Psoas muscle (tissue), 8 donors: ENCODE data around the gene DISC1. TPM values are rescaled to one million over a fixed set of nuclear protein-coding genes. Genes with fewer than 3 reads are reported as not detected.
"Not testable (repeated sequence)": the region's sequence is repeated elsewhere in the genome, so short reads cannot be mapped to it uniquely, and the experiment has no call there.

Experiments used
- ATAC-seq, 4 donors: fragments of 200-7000 bp; cut with Tn5 transposase; one replicate each; pipeline ENCODE4 v1.9.1; 2020; ENCODE audit warnings: moderate library complexity in 3 of 4, mild to moderate bottlenecking in 2 of 4
- DNase-seq, 2 donors: peaks; one replicate each; pipeline ENCODE4 v3.0.0-alpha.2; 2020
- H3K27ac ChIP-seq: fragments of 200-600 bp; one replicate; pipeline ENCODE4 v1.8.0; 2022
- H3K27me3 ChIP-seq, 3 donors: fragments of 200-600 bp in 1 of 3; one replicate each; pipeline versions ENCODE4 v1.6.1 to v1.8.0; 2013 to 2022; ENCODE audit warnings: low read length in 2 of 3, mild to moderate bottlenecking in 2 of 3, moderate library complexity in 1 of 3; ENCODE audit not compliant: insufficient read depth in 3 of 3
- H3K36me3 ChIP-seq, 2 donors: fragments of 200-600 bp in 1 of 2; one replicate each; pipeline versions ENCODE4 v1.6.1 to v1.8.0; 2013 to 2022; ENCODE audit warnings: low read depth in 1 of 2, mild to moderate bottlenecking in 1 of 2, moderate library complexity in 1 of 2; ENCODE audit not compliant: insufficient read depth in 1 of 2
- H3K4me1 ChIP-seq: fragments of 200-600 bp; one replicate; pipeline ENCODE4 v1.8.0; 2022
- H3K4me3 ChIP-seq: fragments of 200-600 bp; one replicate; pipeline ENCODE4 v1.8.0; 2022; ENCODE audit warnings: mild to moderate bottlenecking
- H3K9me3 ChIP-seq: fragments of 200-600 bp; one replicate; pipeline ENCODE4 v1.8.0; 2022
- WGBS, 3 donors: extraction: QIAGEN DNeasy Blood & Tissue Kit; methylation state at CpG; one replicate each; pipeline versions ENCODE4 v1.1.6 to v1.1.7; 2013; 5-methylcytosine and 5-hydroxymethylcytosine counted together
- intact Hi-C, 2 donors: fragments of 100-400 bp; cut with DNase I; formaldehyde crosslinking; loops; one replicate each; pipeline versions ENCODE4 v1.11.0 to v1.14.2; 2022
- polyA plus RNA-seq, 3 donors: library from polyadenylated mRNA; stranded (reverse); fragments of 200-250 nt; gene quantifications; one replicate each; pipeline ENCODE4 v1.2.3, GENCODE V29; 2013
- total RNA-seq, 4 donors: library from RNA; stranded (reverse); fragmentation: NEBNext Ultra II Directional in 2 of 4; extraction: Animal tissue kit (Norgen Biotek cat#: 25700) in 2 of 4; gene quantifications; one replicate each; pipeline versions ENCODE4 v1.2.1 to v1.2.4, GENCODE V29; 2021 to 2023
- TF ChIP-seq, protein P1 (sequence below): fragments of 200-600 bp; IDR thresholded peaks from one replicate; pipeline ENCODE4 v1.8.0; 2022; ENCODE audit warnings: antibody characterized with exemption
- donor health status: healthy with polysubstance abuse.
- donor health status: DM: no; HTN: no; CAD: no; lungs with moderate emphysema.
- donor health status: Bipolar disorder and iron deficiency.
- donor health status: healthy.
- donor health status: DM: yes; HTN: yes; CAD: no.
- donor health status: DM: no; HTN: no; CAD: no.
- donor health status: DM: no; HTN: no; CAD: no.
- donor health status: DM: yes; HTN: yes; CAD: no.

The DISC1 gene
- total and polyA plus RNA-seq, 7 donors = 0.35 to 2.8 (median 1.6) TPM

DNA sequence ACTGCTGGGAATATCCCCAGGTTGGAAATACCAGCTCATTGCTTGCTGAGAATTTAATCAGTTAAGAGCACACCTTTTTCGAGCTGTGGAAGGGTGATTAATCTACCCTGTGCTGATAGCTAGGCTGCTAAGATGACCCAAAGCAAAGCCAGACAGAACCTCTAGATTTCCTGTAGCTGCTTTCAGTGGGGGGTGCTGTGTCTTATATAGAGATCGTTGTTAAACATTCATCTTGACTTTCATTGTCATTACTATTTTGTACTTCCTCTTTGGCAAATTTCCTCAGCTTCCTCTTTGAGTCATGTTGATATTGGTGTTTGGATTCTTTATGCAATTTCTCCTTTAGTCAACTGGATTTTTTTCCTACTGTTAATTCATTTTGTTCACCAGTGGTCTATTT is 155.3 kb downstream of the DISC1 start:
- TF ChIP-seq, protein P1, sequence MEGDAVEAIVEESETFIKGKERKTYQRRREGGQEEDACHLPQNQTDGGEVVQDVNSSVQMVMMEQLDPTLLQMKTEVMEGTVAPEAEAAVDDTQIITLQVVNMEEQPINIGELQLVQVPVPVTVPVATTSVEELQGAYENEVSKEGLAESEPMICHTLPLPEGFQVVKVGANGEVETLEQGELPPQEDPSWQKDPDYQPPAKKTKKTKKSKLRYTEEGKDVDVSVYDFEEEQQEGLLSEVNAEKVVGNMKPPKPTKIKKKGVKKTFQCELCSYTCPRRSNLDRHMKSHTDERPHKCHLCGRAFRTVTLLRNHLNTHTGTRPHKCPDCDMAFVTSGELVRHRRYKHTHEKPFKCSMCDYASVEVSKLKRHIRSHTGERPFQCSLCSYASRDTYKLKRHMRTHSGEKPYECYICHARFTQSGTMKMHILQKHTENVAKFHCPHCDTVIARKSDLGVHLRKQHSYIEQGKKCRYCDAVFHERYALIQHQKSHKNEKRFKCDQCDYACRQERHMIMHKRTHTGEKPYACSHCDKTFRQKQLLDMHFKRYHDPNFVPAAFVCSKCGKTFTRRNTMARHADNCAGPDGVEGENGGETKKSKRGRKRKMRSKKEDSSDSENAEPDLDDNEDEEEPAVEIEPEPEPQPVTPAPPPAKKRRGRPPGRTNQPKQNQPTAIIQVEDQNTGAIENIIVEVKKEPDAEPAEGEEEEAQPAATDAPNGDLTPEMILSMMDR = no peak
- intact Hi-C loops = no loop called here
- whole genome bisulfite sequencing, 3 donors = 52 to 72% (median 65%) methylated on average over 2 of the region's 2 CpGs

DNA sequence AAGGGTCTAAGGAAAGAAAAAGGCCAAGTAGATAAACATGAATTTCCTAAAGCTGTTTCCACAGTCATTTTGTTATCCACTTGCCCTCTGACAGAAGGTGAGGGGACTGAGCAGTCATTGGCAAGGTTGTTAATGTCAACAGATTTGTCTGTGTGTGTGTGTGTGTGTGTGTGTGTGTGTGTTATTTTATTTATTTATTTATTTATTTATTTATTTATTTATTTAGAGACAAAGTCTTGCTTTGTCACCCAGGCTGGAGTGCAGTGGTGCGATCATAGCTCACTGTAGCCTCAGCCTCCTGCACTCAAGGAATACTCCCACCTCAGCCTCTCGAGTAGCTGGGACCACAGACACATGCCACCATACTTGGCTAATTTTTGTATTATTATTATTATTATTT is 158.5 kb downstream of the DISC1 start:
- H3K4me1 ChIP-seq, H3K36me3 ChIP-seq, ATAC-seq, H3K27ac ChIP-seq, intact Hi-C loops, DNase-seq, H3K4me3 ChIP-seq, H3K27me3 ChIP-seq, H3K9me3 ChIP-seq: not testable (repeated sequence)
- 96 to 97% (median 97%) methylated on average over 2 of the region's 2 CpGs for WGBS, 3 donors

More for the DNA sequence above, 155.3 kb downstream of the DISC1 start:
- H3K9me3 ChIP-seq = no peaks in the 10 kb centered on the region
- H3K27ac ChIP-seq = no peak overlapping the region
- peaks cover 18% of the 10 kb centered on the region for H3K4me1 ChIP-seq
- no peaks in the 10 kb centered on the region for H3K27me3 ChIP-seq
- no peaks in the 10 kb centered on the region for H3K36me3 ChIP-seq
- ATAC-seq = no peak
- H3K4me3 ChIP-seq = no peak overlapping the region
- no peak for DNase-seq

GRCh38 chr1:231786126-231786525 is 159.5 kb downstream of the DISC1 start:
- WGBS, 3 donors = 93 to 100% (median 94%) methylated on average over 1 of the region's 1 CpG
- H3K9me3 ChIP-seq = no peaks in the 10 kb centered on the region
- ATAC-seq (no peak), DNase-seq (no peak)
- H3K27ac ChIP-seq = no peak overlapping the region
- intact Hi-C loops = no loop called here
- H3K36me3 ChIP-seq = no peaks in the 10 kb centered on the region
- TF ChIP-seq, protein P1 = no peak
- H3K4me3 ChIP-seq = no peak overlapping the region
- H3K4me1 ChIP-seq = no peaks in the 10 kb centered on the region
- no peaks in the 10 kb centered on the region for H3K27me3 ChIP-seq

DNA sequence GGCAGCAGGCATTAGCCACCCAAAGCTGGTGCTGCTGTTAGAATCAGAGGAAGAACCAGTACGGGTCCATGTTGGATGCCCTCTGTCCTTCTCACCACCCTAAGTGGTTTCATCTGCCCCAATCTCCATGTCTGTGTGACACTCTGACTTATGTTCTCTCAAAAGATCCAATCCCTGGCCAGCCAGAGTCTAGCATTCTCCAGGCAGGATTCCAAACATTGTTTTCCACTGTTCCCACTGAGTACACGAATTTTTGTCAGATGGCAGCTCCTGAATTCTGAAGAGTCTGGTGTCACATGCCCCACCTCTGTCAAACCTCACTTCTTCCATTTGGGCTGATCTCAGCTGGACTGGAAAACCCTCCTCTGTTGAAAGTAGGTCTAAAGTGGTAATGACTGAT is 166.0 kb downstream of the DISC1 start:
- no peaks in the 10 kb centered on the region for H3K4me1 ChIP-seq
- no peak for DNase-seq
- TF ChIP-seq, protein P1 = no peak
- intact Hi-C loops = loop anchor here in 1 of 2 donors (10.0 kb wide), 2 partner anchors 68 to 158 kb away; no protein-coding TSS in a partner anchor
- H3K36me3 ChIP-seq = no peaks in the 10 kb centered on the region
- no peak overlapping the region for H3K4me3 ChIP-seq
- H3K27me3 ChIP-seq = no peaks in the 10 kb centered on the region
- no peaks in the 10 kb centered on the region for H3K9me3 ChIP-seq
- WGBS, 3 donors = 48 to 61% (median 60%) methylated on average over 2 of the region's 2 CpGs
- ATAC-seq = no peak
- H3K27ac ChIP-seq = no peak overlapping the region

- no peak for DNase-seq
- H3K4me3 ChIP-seq = no peak overlapping the region
- H3K27ac ChIP-seq = no peak overlapping the region
- H3K4me1 ChIP-seq = no peaks in the 10 kb centered on the region
- no peaks in the 10 kb centered on the region for H3K9me3 ChIP-seq
- no peaks in the 10 kb centered on the region for H3K36me3 ChIP-seq
- intact Hi-C loops = loop anchor here in 1 of 2 donors (10.0 kb wide), 2 partner anchors 69 to 159 kb away; no protein-coding TSS in a partner anchor
- TF ChIP-seq, protein P1 = no peak
- no peaks in the 10 kb centered on the region for H3K27me3 ChIP-seq
- no peak for ATAC-seq
- WGBS, 3 donors = 99 to 100% (median 99%) methylated on average over 6 of the region's 6 CpGs
Measured at GRCh38 chr1:231793893-231794292, 167.3 kb downstream of the DISC1 start.
